WTC11 (cell line): ENCODE measurements around the gene RIMBP2. TPM values are rescaled to one million over a fixed set of nuclear protein-coding genes. Genes with fewer than 3 reads are reported as not detected.

Experiments
- ATAC-seq: fragments of 200-7000 bp; cut with Tn5 transposase; 2 replicates; pipeline ENCODE4 v1.10.0; 2021; ENCODE audit warnings: mild to moderate bottlenecking, moderate library complexity
- CTCF ChIA-PET: fragments of 300-600 bp; sonication (Branson Sonifier 250); formaldehyde crosslinking; loops from one replicate; lab custom pipeline; 2021; ENCODE audit warnings: antibody characterized with exemption; lab: Charles Lee
- POLR2A ChIA-PET: fragments of 350-600 bp; sonication (Branson Sonifier 250); formaldehyde crosslinking; loops from one replicate; lab custom pipeline; 2021; ENCODE audit warnings: antibody characterized with exemption; lab: Charles Lee
- DNase-seq: peaks from one replicate; pipeline ENCODE4 v3.0.0; 2021; ENCODE audit warnings: low spot score
- H3K27ac Mint-ChIP-seq: 2 replicates; pipeline ENCODE4 v1.8.0; 2021; ENCODE audit warnings: mixed read lengths
- H3K27me3 Mint-ChIP-seq: 2 replicates; pipeline ENCODE4 v1.8.0; 2021; ENCODE audit warnings: low read depth, mild to moderate bottlenecking, moderate library complexity, mixed read lengths
- H3K36me3 Mint-ChIP-seq: 2 replicates; pipeline ENCODE4 v1.8.0; 2021; ENCODE audit warnings: mixed read lengths
- H3K4me1 Mint-ChIP-seq: 2 replicates; pipeline ENCODE4 v1.8.0; 2022; ENCODE audit warnings: mixed read lengths
- H3K4me3 Mint-ChIP-seq: 2 replicates; pipeline ENCODE4 v1.8.0; 2021; ENCODE audit warnings: mild to moderate bottlenecking, moderate library complexity, mixed read lengths
- H3K9me3 Mint-ChIP-seq: 2 replicates; pipeline ENCODE4 v1.8.0; 2021; ENCODE audit warnings: mixed read lengths
- CBFB ChIP-seq: sonication (generic); formaldehyde crosslinking; IDR thresholded peaks from 2 replicates; pipeline ENCODE4 v1.8.1; 2022; ENCODE audit warnings: mild to moderate bottlenecking, low read depth, missing genetic modification reagents
- ELF4 ChIP-seq: sonication (generic); formaldehyde crosslinking; IDR thresholded peaks from 2 replicates; pipeline ENCODE4 v1.8.1; 2022; ENCODE audit warnings: low read depth, mild to moderate bottlenecking, moderate library complexity, missing genetic modification reagents
- EMX1 ChIP-seq: fragments of 250-450 bp; sonication (Bioruptor Pico); IDR thresholded peaks from 2 replicates; pipeline ENCODE4 v1.8.0; 2021; ENCODE audit warnings: mild to moderate bottlenecking
- ESRRA ChIP-seq: sonication (generic); formaldehyde crosslinking; IDR thresholded peaks from 2 replicates; pipeline ENCODE4 v1.8.1; 2022; ENCODE audit warnings: mild to moderate bottlenecking, missing genetic modification reagents, borderline replicate concordance
- KAT7 ChIP-seq: sonication (generic); formaldehyde crosslinking; IDR thresholded peaks from 2 replicates; pipeline ENCODE4 v1.8.1; 2023; ENCODE audit warnings: missing genetic modification reagents, mild to moderate bottlenecking, borderline replicate concordance
- SMAD4 ChIP-seq: sonication (generic); formaldehyde crosslinking; IDR thresholded peaks from 2 replicates; pipeline ENCODE4 v1.8.0; 2022; ENCODE audit warnings: mild to moderate bottlenecking, missing genetic modification reagents
- ZNF317 ChIP-seq: sonication (generic); formaldehyde crosslinking; IDR thresholded peaks from 2 replicates; pipeline ENCODE4 v1.8.1; 2023; ENCODE audit warnings: low read depth, mild to moderate bottlenecking, moderate library complexity, missing genetic modification reagents, borderline replicate concordance
- total RNA-seq: library from RNA; stranded (reverse); gene quantifications from 3 replicates; pipeline ENCODE4 v1.2.3, GENCODE V29; 2021
- TF ChIP-seq, protein P1 (sequence below): sonication (generic); formaldehyde crosslinking; conservative IDR thresholded peaks from 2 replicates; pipeline ENCODE4 v1.8.1; 2023; ENCODE audit warnings: mild to moderate bottlenecking, low read depth, missing genetic modification reagents, moderate library complexity
- TF ChIP-seq, protein P2 (sequence below): fragments of 250-450 bp; sonication (Bioruptor Pico); conservative IDR thresholded peaks from 2 replicates; pipeline ENCODE4 v1.9.0; 2021; ENCODE audit warnings: mild to moderate bottlenecking
- TF ChIP-seq, protein P3 (sequence below): sonication (generic); formaldehyde crosslinking; IDR thresholded peaks from 2 replicates; pipeline ENCODE4 v1.8.0; 2023; ENCODE audit warnings: missing genetic modification reagents, mild to moderate bottlenecking, borderline replicate concordance
- TF ChIP-seq, protein P4 (sequence below): fragments of 250-450 bp; sonication (Bioruptor Pico); IDR thresholded peaks from 2 replicates; pipeline ENCODE4 v1.9.0; 2021; ENCODE audit warnings: mild to moderate bottlenecking

The RIMBP2 gene
- total RNA-seq, 1 experiment from 2014 or later = 2.6 TPM

DNA sequence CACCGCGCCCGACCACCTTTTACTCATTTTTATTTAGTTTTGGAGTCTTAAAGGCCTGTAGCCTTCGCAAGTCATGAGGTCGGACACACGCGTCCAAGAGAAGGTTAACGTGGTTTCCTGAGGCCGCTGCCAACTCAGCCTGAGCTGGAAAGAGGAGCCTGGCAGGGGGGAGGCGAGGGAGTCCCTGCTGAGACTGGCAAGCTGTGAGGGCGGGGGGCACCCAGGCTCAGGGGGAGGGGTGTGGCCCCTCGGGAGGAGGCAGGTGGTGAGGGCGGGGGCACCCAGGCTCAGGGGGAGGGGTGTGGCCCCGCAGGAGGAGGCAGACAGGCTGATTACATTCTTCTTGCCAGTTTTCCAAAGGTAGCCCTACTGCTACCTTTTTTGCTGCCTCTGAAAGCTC, 235.2 kb downstream of the RIMBP2 start:
- POLR2A ChIA-PET = no interaction called here

More for the DNA sequence above, 235.2 kb downstream of the RIMBP2 start:
- TF ChIP-seq ZNF317 (CRISPR knock-in tag) (no peak), SMAD4 (CRISPR knock-in tag) (no peak), ESRRA (CRISPR knock-in tag) (no peak), KAT7 (CRISPR knock-in tag) (no peak), CBFB (CRISPR knock-in tag) (no peak), EMX1 (no peak), ELF4 (CRISPR knock-in tag) (no peak)
- TF ChIP-seq, protein P1, sequence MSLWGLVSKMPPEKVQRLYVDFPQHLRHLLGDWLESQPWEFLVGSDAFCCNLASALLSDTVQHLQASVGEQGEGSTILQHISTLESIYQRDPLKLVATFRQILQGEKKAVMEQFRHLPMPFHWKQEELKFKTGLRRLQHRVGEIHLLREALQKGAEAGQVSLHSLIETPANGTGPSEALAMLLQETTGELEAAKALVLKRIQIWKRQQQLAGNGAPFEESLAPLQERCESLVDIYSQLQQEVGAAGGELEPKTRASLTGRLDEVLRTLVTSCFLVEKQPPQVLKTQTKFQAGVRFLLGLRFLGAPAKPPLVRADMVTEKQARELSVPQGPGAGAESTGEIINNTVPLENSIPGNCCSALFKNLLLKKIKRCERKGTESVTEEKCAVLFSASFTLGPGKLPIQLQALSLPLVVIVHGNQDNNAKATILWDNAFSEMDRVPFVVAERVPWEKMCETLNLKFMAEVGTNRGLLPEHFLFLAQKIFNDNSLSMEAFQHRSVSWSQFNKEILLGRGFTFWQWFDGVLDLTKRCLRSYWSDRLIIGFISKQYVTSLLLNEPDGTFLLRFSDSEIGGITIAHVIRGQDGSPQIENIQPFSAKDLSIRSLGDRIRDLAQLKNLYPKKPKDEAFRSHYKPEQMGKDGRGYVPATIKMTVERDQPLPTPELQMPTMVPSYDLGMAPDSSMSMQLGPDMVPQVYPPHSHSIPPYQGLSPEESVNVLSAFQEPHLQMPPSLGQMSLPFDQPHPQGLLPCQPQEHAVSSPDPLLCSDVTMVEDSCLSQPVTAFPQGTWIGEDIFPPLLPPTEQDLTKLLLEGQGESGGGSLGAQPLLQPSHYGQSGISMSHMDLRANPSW (CRISPR knock-in tag) = no peak
- TF ChIP-seq, protein P2, sequence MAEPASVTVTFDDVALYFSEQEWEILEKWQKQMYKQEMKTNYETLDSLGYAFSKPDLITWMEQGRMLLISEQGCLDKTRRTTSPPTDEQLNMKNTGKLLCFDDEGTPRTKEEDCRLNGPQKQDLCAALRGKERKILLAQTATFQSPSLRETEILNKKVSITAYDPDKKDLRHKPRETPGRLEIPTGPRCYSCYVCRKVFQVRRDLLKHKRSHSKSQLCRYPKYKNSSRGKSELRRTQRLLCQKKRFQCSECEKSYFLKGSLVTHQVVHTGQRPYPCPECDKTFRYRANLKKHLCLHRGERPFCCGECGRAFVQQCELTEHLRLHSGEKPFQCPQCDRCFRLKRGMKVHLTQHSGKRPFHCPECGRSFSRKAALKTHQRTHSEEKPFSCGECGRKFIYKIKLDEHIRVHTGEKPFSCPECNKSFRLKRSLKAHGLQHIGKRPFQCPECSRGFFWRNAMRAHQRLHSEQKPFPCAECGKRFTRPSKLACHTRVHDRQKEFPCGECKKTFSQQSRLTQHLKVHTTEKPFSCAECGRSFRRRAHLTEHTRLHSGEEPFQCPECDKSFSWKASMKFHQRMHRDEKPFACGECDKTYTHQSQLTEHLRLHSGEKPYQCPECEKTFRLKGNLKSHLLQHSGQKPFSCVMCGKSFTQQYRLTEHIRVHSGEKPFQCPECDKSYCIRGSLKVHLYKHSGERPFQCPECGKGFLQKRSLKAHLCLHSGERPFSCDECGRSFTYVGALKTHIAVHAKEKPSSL (CRISPR knock-in tag) = no peak
- TF ChIP-seq, protein P3, sequence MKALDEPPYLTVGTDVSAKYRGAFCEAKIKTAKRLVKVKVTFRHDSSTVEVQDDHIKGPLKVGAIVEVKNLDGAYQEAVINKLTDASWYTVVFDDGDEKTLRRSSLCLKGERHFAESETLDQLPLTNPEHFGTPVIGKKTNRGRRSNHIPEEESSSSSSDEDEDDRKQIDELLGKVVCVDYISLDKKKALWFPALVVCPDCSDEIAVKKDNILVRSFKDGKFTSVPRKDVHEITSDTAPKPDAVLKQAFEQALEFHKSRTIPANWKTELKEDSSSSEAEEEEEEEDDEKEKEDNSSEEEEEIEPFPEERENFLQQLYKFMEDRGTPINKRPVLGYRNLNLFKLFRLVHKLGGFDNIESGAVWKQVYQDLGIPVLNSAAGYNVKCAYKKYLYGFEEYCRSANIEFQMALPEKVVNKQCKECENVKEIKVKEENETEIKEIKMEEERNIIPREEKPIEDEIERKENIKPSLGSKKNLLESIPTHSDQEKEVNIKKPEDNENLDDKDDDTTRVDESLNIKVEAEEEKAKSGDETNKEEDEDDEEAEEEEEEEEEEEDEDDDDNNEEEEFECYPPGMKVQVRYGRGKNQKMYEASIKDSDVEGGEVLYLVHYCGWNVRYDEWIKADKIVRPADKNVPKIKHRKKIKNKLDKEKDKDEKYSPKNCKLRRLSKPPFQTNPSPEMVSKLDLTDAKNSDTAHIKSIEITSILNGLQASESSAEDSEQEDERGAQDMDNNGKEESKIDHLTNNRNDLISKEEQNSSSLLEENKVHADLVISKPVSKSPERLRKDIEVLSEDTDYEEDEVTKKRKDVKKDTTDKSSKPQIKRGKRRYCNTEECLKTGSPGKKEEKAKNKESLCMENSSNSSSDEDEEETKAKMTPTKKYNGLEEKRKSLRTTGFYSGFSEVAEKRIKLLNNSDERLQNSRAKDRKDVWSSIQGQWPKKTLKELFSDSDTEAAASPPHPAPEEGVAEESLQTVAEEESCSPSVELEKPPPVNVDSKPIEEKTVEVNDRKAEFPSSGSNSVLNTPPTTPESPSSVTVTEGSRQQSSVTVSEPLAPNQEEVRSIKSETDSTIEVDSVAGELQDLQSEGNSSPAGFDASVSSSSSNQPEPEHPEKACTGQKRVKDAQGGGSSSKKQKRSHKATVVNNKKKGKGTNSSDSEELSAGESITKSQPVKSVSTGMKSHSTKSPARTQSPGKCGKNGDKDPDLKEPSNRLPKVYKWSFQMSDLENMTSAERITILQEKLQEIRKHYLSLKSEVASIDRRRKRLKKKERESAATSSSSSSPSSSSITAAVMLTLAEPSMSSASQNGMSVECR = no peak
- TF ChIP-seq, protein P4, sequence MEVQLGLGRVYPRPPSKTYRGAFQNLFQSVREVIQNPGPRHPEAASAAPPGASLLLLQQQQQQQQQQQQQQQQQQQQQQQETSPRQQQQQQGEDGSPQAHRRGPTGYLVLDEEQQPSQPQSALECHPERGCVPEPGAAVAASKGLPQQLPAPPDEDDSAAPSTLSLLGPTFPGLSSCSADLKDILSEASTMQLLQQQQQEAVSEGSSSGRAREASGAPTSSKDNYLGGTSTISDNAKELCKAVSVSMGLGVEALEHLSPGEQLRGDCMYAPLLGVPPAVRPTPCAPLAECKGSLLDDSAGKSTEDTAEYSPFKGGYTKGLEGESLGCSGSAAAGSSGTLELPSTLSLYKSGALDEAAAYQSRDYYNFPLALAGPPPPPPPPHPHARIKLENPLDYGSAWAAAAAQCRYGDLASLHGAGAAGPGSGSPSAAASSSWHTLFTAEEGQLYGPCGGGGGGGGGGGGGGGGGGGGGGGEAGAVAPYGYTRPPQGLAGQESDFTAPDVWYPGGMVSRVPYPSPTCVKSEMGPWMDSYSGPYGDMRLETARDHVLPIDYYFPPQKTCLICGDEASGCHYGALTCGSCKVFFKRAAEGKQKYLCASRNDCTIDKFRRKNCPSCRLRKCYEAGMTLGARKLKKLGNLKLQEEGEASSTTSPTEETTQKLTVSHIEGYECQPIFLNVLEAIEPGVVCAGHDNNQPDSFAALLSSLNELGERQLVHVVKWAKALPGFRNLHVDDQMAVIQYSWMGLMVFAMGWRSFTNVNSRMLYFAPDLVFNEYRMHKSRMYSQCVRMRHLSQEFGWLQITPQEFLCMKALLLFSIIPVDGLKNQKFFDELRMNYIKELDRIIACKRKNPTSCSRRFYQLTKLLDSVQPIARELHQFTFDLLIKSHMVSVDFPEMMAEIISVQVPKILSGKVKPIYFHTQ (CRISPR knock-in tag) = no peak
- CTCF ChIA-PET = interaction anchor here (0.6 to 1.3 kb wide), 2 partner anchors 9 to 12 kb away, joined by 3 to 4 read pairs; no protein-coding TSS in a partner anchor
- Mint-ChIP-seq H3K9me3 (no peaks in the 10 kb centered on the region), H3K36me3 (no peaks in the 10 kb centered on the region), H3K27me3 (no peaks in the 10 kb centered on the region), H3K4me1 (peaks cover 18% of the 10 kb centered on the region), H3K4me3 (no peak overlapping the region), H3K27ac (no peak overlapping the region; the same call in 1 of the 2 replicates)
- ATAC-seq = no peak
- no peak for DNase-seq
